NT2/D1 (cell line): ENCODE results near the gene NEU4.

Source experiments
- YY1 ChIP-seq: IDR thresholded peaks from 2 replicates; pipeline ENCODE4 v1.6.1; 2011; ENCODE audit not compliant: insufficient read length, insufficient read depth
- ZNF274 ChIP-seq: IDR thresholded peaks from 2 replicates; pipeline ENCODE4 v1.6.1; 2011; ENCODE audit warnings: mild to moderate bottlenecking, low read depth, low read length

GRCh38 chr2:241762933-241763369, 46.0 kb upstream of the NEU4 start:
- TF ChIP-seq ZNF274: no peak
- TF ChIP-seq YY1: no peak
